ENCODE results near the gene FASN. TPM values are rescaled to one million over a fixed set of nuclear protein-coding genes. Genes with fewer than 3 reads are reported as not detected.
A peak's percentile ranks its signal among the peaks of the same experiment; 100 is the strongest.

Gene FASN
- total and polyA plus RNA-seq, 2 of the 13 experiments (the other 11 are each of a cell fraction or from before 2014, with no cell fraction given): 51.7 to 101 TPM

- Histone ChIP-seq H3K27me3 (ENCODE audit: control insufficient read depth in 1 of 2, insufficient read depth in 2 of 2, low read length in 2 of 2) (no peaks in the 10 kb centered on the region; a peak in 1 of 5 replicates), H3K27ac (ENCODE audit: extremely low read length, insufficient read depth, low read length) (peak overlapping the region; percentile 89), H4K20me1 (ENCODE audit: insufficient read depth, low read length) (peaks cover 46% of the 10 kb centered on the region), H3K9me3 (ENCODE audit: low read length) (no peaks in the 10 kb centered on the region), H3K79me2 (ENCODE audit: insufficient read depth, low read length) (peaks cover 60% of the 10 kb centered on the region), H3K4me2 (ENCODE audit: low read depth, low read length) (peak overlapping the region; percentile 98), H3K4me3 (replicated peaks in 1 of 3; ENCODE audit: insufficient read depth in 1 of 3, low read depth in 2 of 3, low read length in 3 of 3) (peak overlapping the region; percentile 72 to 96 (median 86)), H3K36me3 (replicated peaks in 1 of 2; ENCODE audit: control insufficient read depth in 1 of 2, insufficient read depth in 2 of 2, low read length in 2 of 2) (peaks cover 31 to 42% of the 10 kb centered on the region in 2 experiments), H2AFZ (ENCODE audit: low read length) (no peak overlapping the region), H3K4me1 (ENCODE audit: insufficient read depth, low read length) (peaks cover 66% of the 10 kb centered on the region), H3K9ac (ENCODE audit: insufficient read depth, low read depth, low read length) (peak overlapping the region; percentile 98)
- intact Hi-C loops (cut with micrococcal nuclease; ENCODE audit: unreplicated experiment) (loop anchor here (5.0 to 10.0 kb wide), 2 partner anchors 44 to 122 kb away; partner anchors contain the start of genes ASPSCR1, GPS1 and RFNG), in situ Hi-C loops (cut with HindIII; ENCODE audit: extremely low pct_ligation_motif_present, low pct_unique_long_range_greater_than_20kb) (no loop called here)
- no TSS peak for BruUV-seq (replicated peaks)
- 9% methylated on average over 6 of the region's 8 CpGs for WGBS (ENCODE audit: low lambda C conversion rate)
- DNase-seq (ENCODE audit: low spot score): no peak
- ATAC-seq: no peak
- ChIA-PET CTCF (ENCODE audit: low intra/inter-chr PET ratio, low total read pairs) (no interaction called here), POLR2A (interaction anchor here (0.9 to 2.7 kb wide), 3 partner anchors 10 to 59 kb away, joined by 3 to 8 read pairs (median 7); partner anchors contain the start of gene DCXR)
- FAIRE-seq: no peak
- peak; percentile 73; the same call in 1 of the 2 replicates for TF ChIP-seq ZC3H13 (CRISPR knock-in tag; IDR thresholded peaks at IDR 0.05)
- no peak for TF ChIP-seq HDAC1 (CRISPR knock-in tag; IDR thresholded peaks at IDR 0.05)
- TF ChIP-seq ZNF709 (CRISPR knock-in tag; IDR thresholded peaks at IDR 0.05): peak; percentile 13; the same call in 1 of the 2 replicates
- 0 out of 2 replicates have a peak, but pooled peaks have one; percentile 68 for TF ChIP-seq SNAPC2 (CRISPR knock-in tag; IDR thresholded peaks at IDR 0.05)
- no peak for TF ChIP-seq FOXJ3 (CRISPR knock-in tag; IDR thresholded peaks at IDR 0.05; ENCODE audit: borderline replicate concordance)
- TF ChIP-seq AGO2 (optimal IDR thresholded peaks at IDR 0.05; ENCODE audit: low read depth, low read length): peak; percentile 77
- 0 out of 2 replicates have a peak, but pooled peaks have one; percentile 19 for TF ChIP-seq ZNF431 (CRISPR knock-in tag; IDR thresholded peaks at IDR 0.05; ENCODE audit: borderline replicate concordance, low read depth)
- TF ChIP-seq ZNF543 (CRISPR knock-in tag; IDR thresholded peaks at IDR 0.05): peak; percentile 26; the same call in 1 of the 2 replicates
- peak; percentile 31 for TF ChIP-seq CREBL2 (CRISPR knock-in tag; IDR thresholded peaks at IDR 0.05; ENCODE audit: borderline replicate concordance)
- TF ChIP-seq PAWR (CRISPR knock-in tag; IDR thresholded peaks at IDR 0.05; ENCODE audit: borderline replicate concordance): 0 out of 2 replicates have a peak, but pooled peaks have one; percentile 28
- TF ChIP-seq ZSCAN30 (CRISPR knock-in tag; IDR thresholded peaks at IDR 0.05): no peak
- TF ChIP-seq SMC3 (IDR thresholded peaks at IDR 0.05; ENCODE audit: low read length): no peak
- TF ChIP-seq CSRNP1 (CRISPR knock-in tag; IDR thresholded peaks at IDR 0.05): 0 out of 2 replicates have a peak, but pooled peaks have one; percentile 3
- TF ChIP-seq ARNTL (CRISPR knock-in tag; IDR thresholded peaks at IDR 0.05): 0 out of 2 replicates have a peak, but pooled peaks have one; percentile 27
- 0 out of 2 replicates have a peak, but pooled peaks have one; percentile 21 for TF ChIP-seq ZNF609 (CRISPR knock-in tag; IDR thresholded peaks at IDR 0.05; ENCODE audit: borderline replicate concordance)
- TF ChIP-seq HNRNPL (IDR thresholded peaks at IDR 0.05; ENCODE audit: low read depth, low read length): no peak
- peak; percentile 33; the same call in 1 of the 2 replicates for TF ChIP-seq NR2C2 (CRISPR knock-in tag; IDR thresholded peaks at IDR 0.05; ENCODE audit: borderline replicate concordance)
- no peak for TF ChIP-seq YEATS4 (CRISPR knock-in tag; IDR thresholded peaks at IDR 0.05; ENCODE audit: borderline replicate concordance)
Observed at GRCh38 chr17:82096709-82097183, 1.3 kb downstream of the FASN start.

All from HepG2 (cell line).